Measurements from ENCODE around the gene DLGAP4. TPM values are rescaled to one million over a fixed set of nuclear protein-coding genes. Genes with fewer than 3 reads are reported as not detected.

Gene DLGAP4
- total RNA-seq, 1 experiment from 2014 or later = 40.3 TPM

DNA sequence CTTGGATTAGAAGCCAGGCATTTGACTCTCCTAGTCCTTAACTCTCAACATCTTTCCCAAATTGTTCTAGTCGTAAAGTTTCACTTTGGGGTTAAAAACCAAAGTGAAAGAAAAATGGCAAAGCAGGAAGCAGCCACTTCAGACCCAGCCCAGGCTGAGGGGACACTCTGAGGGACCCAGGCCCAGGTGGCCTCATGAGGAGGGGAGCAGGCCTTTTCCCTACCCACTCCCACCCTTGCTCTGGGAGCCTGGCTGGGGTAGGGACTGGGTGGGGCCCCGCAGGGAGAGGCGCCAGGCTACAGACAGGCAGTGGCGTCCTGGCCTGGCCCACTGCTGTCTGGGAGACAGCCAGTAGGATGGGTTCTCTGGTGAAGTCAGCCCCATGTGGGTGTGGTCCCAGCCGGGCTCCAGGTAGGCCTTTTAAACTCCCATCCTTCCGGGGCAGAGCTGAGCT, 166.5 kb downstream of the DLGAP4 start:
- Histone ChIP-seq H3K79me2 (ENCODE audit: insufficient read depth, low read length) (peaks cover 51% of the 10 kb centered on the region), H3K27me3 (ENCODE audit: insufficient read depth, low read length) (no peaks in the 10 kb centered on the region), H3K36me3 (ENCODE audit: control insufficient read depth in 1 of 2, insufficient read depth in 2 of 2, low read length in 2 of 2) (no peaks in the 10 kb centered on the region), H3K9me3 (ENCODE audit: control insufficient read depth in 1 of 2, insufficient read depth in 1 of 2, low read depth in 1 of 2, low read length in 2 of 2) (no peaks in the 10 kb centered on the region), H4K20me1 (ENCODE audit: insufficient read depth) (peaks cover 3% of the 10 kb centered on the region; the same call in 1 of the 2 replicates), H3K4me3 (replicated peaks in 1 of 2; ENCODE audit: low read depth in 1 of 2, low read length in 2 of 2) (peak overlapping the region; percentile 16 to 46), H3K4me1 (ENCODE audit: control insufficient read depth in 1 of 2, insufficient read depth in 2 of 2, low read length in 2 of 2) (peaks cover 34 to 66% of the 10 kb centered on the region in 2 experiments), H3K27ac (ENCODE audit: low read depth, low read length) (peak overlapping the region; percentile 48), H3K4me2 (ENCODE audit: low read length) (peak overlapping the region; percentile 83), H3K9me2 (ENCODE audit: insufficient read depth) (no peaks in the 10 kb centered on the region), H2AFZ (ENCODE audit: low read depth, low read length, poor library complexity, severe bottlenecking) (no peak overlapping the region), H3K9ac (ENCODE audit: low read length) (peak overlapping the region; percentile 50)
- intact Hi-C loops (cut with micrococcal nuclease) = loop anchor here (10.0 kb wide), 1 partner anchor 132 kb away; the partner anchor contains the start of gene RAB5IF
- no peak for TF ChIP-seq EGR1 (IDR thresholded peaks at IDR 0.05; ENCODE audit: low read depth)
- TF ChIP-seq, protein P1, sequence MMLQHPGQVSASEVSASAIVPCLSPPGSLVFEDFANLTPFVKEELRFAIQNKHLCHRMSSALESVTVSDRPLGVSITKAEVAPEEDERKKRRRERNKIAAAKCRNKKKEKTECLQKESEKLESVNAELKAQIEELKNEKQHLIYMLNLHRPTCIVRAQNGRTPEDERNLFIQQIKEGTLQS (IDR thresholded peaks at IDR 0.05) = no peak
- TF ChIP-seq POLR2AphosphoS5 (IDR thresholded peaks at IDR 0.05; ENCODE audit: low read depth, low read length) = peak; percentile 27; the same call in 1 of the 2 replicates
- ATAC-seq (peak; percentile 99), DNase-seq (ENCODE audit: low read depth, low spot score) (peak; percentile 52)
- POLR2A ChIA-PET = interaction anchor here (1.7 kb wide), 1 partner anchor 9 kb away, joined by 5 read pairs; no protein-coding TSS in a partner anchor
- CTCF ChIA-PET = interaction anchor here (0.7 to 0.9 kb wide), 2 partner anchors 9 to 1143 kb away, joined by 3 read pairs; no protein-coding TSS in a partner anchor
- RAD21 ChIA-PET (ENCODE audit: low non-redundant PET in 1 of 2, low total read pairs in 2 of 2, uncharacterized antibody in 2 of 2, unreplicated experiment in 2 of 2) = interaction anchor here in 1 of 2 experiments (0.7 kb wide), 1 partner anchor 145 kb away, joined by 5 read pairs; no protein-coding TSS in a partner anchor
- no TSS peak for BruUV-seq (replicated peaks)

- H3K4me2 ChIP-seq (ENCODE audit: low read length) = peak overlapping the region; percentile 83
- peaks cover 29 to 61% of the 10 kb centered on the region in 2 experiments for H3K4me1 ChIP-seq (ENCODE audit: control insufficient read depth in 1 of 2, insufficient read depth in 2 of 2, low read length in 2 of 2)
- peak overlapping the region; percentile 10 to 46; a peak in 3 of 4 replicates for H3K4me3 ChIP-seq (replicated peaks in 1 of 2; ENCODE audit: low read depth in 1 of 2, low read length in 2 of 2)
- H3K27ac ChIP-seq (ENCODE audit: low read depth, low read length) = peak overlapping the region; percentile 48; the same call in 1 of the 2 replicates
- H3K9me3 ChIP-seq (ENCODE audit: control insufficient read depth in 1 of 2, insufficient read depth in 1 of 2, low read depth in 1 of 2, low read length in 2 of 2) = no peaks in the 10 kb centered on the region
- H4K20me1 ChIP-seq (ENCODE audit: insufficient read depth) = peaks cover 3% of the 10 kb centered on the region; the same call in 1 of the 2 replicates
- TF ChIP-seq CBX3 (IDR thresholded peaks at IDR 0.05; ENCODE audit: low read depth) = no peak
- TF ChIP-seq YY1 (IDR thresholded peaks at IDR 0.05; ENCODE audit: extremely low read depth, insufficient replicate concordance, low read depth, low read length) = no peak
- TF ChIP-seq ELF1 (IDR thresholded peaks at IDR 0.05; ENCODE audit: borderline replicate concordance, low read depth) = no peak
- TF ChIP-seq, protein P2, sequence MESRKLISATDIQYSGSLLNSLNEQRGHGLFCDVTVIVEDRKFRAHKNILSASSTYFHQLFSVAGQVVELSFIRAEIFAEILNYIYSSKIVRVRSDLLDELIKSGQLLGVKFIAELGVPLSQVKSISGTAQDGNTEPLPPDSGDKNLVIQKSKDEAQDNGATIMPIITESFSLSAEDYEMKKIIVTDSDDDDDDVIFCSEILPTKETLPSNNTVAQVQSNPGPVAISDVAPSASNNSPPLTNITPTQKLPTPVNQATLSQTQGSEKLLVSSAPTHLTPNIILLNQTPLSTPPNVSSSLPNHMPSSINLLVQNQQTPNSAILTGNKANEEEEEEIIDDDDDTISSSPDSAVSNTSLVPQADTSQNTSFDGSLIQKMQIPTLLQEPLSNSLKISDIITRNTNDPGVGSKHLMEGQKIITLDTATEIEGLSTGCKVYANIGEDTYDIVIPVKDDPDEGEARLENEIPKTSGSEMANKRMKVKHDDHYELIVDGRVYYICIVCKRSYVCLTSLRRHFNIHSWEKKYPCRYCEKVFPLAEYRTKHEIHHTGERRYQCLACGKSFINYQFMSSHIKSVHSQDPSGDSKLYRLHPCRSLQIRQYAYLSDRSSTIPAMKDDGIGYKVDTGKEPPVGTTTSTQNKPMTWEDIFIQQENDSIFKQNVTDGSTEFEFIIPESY (IDR thresholded peaks at IDR 0.05; ENCODE audit: extremely low read depth, insufficient replicate concordance, low read length) = no peak
- TF ChIP-seq SRF (IDR thresholded peaks at IDR 0.05; ENCODE audit: low read depth) = no peak
- TF ChIP-seq, protein P1 (IDR thresholded peaks at IDR 0.05) = no peak
- TF ChIP-seq, protein P3, sequence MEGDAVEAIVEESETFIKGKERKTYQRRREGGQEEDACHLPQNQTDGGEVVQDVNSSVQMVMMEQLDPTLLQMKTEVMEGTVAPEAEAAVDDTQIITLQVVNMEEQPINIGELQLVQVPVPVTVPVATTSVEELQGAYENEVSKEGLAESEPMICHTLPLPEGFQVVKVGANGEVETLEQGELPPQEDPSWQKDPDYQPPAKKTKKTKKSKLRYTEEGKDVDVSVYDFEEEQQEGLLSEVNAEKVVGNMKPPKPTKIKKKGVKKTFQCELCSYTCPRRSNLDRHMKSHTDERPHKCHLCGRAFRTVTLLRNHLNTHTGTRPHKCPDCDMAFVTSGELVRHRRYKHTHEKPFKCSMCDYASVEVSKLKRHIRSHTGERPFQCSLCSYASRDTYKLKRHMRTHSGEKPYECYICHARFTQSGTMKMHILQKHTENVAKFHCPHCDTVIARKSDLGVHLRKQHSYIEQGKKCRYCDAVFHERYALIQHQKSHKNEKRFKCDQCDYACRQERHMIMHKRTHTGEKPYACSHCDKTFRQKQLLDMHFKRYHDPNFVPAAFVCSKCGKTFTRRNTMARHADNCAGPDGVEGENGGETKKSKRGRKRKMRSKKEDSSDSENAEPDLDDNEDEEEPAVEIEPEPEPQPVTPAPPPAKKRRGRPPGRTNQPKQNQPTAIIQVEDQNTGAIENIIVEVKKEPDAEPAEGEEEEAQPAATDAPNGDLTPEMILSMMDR (IDR thresholded peaks at IDR 0.05 in 2 of 3, conservative IDR thresholded peaks at IDR 0.05 in 1 of 3; ENCODE audit: borderline replicate concordance in 1 of 3, insufficient read depth in 1 of 3, low read depth in 2 of 3, low read length in 2 of 3) = no peak
- TF ChIP-seq SP1 (IDR thresholded peaks at IDR 0.05; ENCODE audit: low read depth) = no peak
- BruUV-seq (replicated peaks) = no TSS peak
- H3K9ac ChIP-seq (ENCODE audit: low read length) = peak overlapping the region; percentile 50; the same call in 1 of the 2 replicates
- POLR2A ChIA-PET = interaction anchor here (1.7 kb wide), 1 partner anchor 9 kb away, joined by 5 read pairs; no protein-coding TSS in a partner anchor
- DNase-seq (ENCODE audit: low read depth, low spot score) (no peak), ATAC-seq (no peak)
- RAD21 ChIA-PET (ENCODE audit: low non-redundant PET in 1 of 2, low total read pairs in 2 of 2, uncharacterized antibody in 2 of 2, unreplicated experiment in 2 of 2) = no interaction called here
- no peaks in the 10 kb centered on the region for H3K27me3 ChIP-seq (ENCODE audit: insufficient read depth, low read length)
- H2AFZ ChIP-seq (ENCODE audit: low read depth, low read length, poor library complexity, severe bottlenecking) = no peak overlapping the region
- intact Hi-C loops (cut with micrococcal nuclease) = loop anchor here (10.0 kb wide), 1 partner anchor 132 kb away; the partner anchor contains the start of gene RAB5IF
- peaks cover 48% of the 10 kb centered on the region for H3K79me2 ChIP-seq (ENCODE audit: insufficient read depth, low read length)
- CTCF ChIA-PET = interaction anchor here (0.9 kb wide), 1 partner anchor 9 kb away, joined by 3 read pairs; no protein-coding TSS in a partner anchor
- no peaks in the 10 kb centered on the region for H3K36me3 ChIP-seq (ENCODE audit: control insufficient read depth in 1 of 2, insufficient read depth in 2 of 2, low read length in 2 of 2)
- H3K9me2 ChIP-seq (ENCODE audit: insufficient read depth) = no peaks in the 10 kb centered on the region
These were observed 167.0 kb downstream of the DLGAP4 start for GRCh38 chr20:36473164-36473563.
